ENCODE results near the gene TMEM178B. TPM values are rescaled to one million over a fixed set of nuclear protein-coding genes. Genes with fewer than 3 reads are reported as not detected.
"Not testable (repeated sequence)": the region's sequence is repeated elsewhere in the genome, so short reads cannot be mapped to it uniquely, and the experiment has no call there.

TMEM178B gene
- total RNA-seq, 1 experiment from 2014 or later = 0.11 TPM

DNA sequence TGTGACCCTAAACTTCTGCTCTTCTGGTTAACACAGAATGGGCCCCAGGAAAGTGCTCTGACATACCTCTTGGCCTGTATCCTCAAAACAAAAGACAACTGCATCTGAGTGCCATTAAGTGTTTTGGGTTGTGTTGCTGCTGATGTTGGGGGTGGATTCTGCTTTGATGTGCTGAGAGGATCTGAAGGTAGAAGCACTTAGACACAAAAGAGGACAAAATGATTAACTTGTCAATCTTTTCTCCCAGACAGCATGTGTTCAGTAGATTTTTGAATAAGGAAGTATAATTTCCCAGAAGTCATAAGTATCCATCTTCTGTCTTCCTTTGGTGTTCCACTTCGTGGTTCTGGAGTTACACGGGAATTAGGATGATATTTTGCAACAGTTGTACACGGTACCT is 16.1 kb upstream of the TMEM178B start:
- no TSS peak for BruUV-seq (replicated peaks)
- ChIA-PET CTCF (no interaction called here), POLR2A (no interaction called here)
- Mint-ChIP-seq H3K4me1 (ENCODE audit: low read depth, unreplicated experiment) (no peaks in the 10 kb centered on the region), H3K4me3 (ENCODE audit: unreplicated experiment) (no peak overlapping the region), H3K36me3 (ENCODE audit: insufficient read depth, unreplicated experiment) (no peaks in the 10 kb centered on the region), H3K27ac (ENCODE audit: unreplicated experiment) (no peak overlapping the region), H3K27me3 (ENCODE audit: insufficient read depth, unreplicated experiment) (peaks cover 3% of the 10 kb centered on the region), H3K9me3 (ENCODE audit: unreplicated experiment) (no peaks in the 10 kb centered on the region)
- no peak for DNase-seq
- Histone ChIP-seq H3K4me3 (ENCODE audit: low read depth, low read length) (no peak overlapping the region), H3K36me3 (ENCODE audit: control insufficient read depth, insufficient read depth, low read length) (no peaks in the 10 kb centered on the region), H3K9me3 (no peaks in the 10 kb centered on the region), H3K4me1 (no peaks in the 10 kb centered on the region), H3K27me3 (replicated peaks; ENCODE audit: control insufficient read depth, insufficient read depth, low read length) (no peaks in the 10 kb centered on the region)
- TF ChIP-seq, protein P1, sequence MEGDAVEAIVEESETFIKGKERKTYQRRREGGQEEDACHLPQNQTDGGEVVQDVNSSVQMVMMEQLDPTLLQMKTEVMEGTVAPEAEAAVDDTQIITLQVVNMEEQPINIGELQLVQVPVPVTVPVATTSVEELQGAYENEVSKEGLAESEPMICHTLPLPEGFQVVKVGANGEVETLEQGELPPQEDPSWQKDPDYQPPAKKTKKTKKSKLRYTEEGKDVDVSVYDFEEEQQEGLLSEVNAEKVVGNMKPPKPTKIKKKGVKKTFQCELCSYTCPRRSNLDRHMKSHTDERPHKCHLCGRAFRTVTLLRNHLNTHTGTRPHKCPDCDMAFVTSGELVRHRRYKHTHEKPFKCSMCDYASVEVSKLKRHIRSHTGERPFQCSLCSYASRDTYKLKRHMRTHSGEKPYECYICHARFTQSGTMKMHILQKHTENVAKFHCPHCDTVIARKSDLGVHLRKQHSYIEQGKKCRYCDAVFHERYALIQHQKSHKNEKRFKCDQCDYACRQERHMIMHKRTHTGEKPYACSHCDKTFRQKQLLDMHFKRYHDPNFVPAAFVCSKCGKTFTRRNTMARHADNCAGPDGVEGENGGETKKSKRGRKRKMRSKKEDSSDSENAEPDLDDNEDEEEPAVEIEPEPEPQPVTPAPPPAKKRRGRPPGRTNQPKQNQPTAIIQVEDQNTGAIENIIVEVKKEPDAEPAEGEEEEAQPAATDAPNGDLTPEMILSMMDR (IDR thresholded peaks at IDR 0.05; ENCODE audit: insufficient read depth in 1 of 2, low read depth in 1 of 2, low read length in 1 of 2, severe bottlenecking in 1 of 2, unreplicated experiment in 1 of 2) = no peak
- intact Hi-C loops (cut with micrococcal nuclease; ENCODE audit: unreplicated experiment) = no loop called here

DNA sequence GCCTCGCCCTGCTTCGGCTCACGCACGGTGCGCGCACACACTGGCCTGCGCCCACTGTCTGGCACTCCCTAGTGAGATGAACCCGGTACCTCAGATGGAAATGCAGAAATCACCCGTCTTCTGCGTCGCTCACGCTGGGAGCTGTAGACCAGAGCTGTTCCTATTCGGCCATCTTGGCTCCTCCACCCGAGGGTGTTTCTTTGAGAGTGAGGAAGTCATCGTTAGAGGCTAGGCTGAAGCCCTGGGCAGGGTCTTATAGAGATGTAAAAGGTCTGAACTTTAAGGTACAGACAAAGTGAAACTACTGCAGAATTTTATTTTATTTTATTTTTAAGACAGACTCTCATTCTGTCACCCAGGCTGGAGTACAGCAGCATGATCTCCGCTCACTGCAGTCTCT is 6.0 kb upstream of the TMEM178B start:
- H3K27me3 ChIP-seq (replicated peaks; ENCODE audit: control insufficient read depth, insufficient read depth, low read length); POLR2A ChIA-PET; H3K27me3 Mint-ChIP-seq (ENCODE audit: insufficient read depth, unreplicated experiment); BruUV-seq (replicated peaks); H3K4me1 Mint-ChIP-seq (ENCODE audit: low read depth, unreplicated experiment); H3K36me3 Mint-ChIP-seq (ENCODE audit: insufficient read depth, unreplicated experiment); H3K4me3 Mint-ChIP-seq (ENCODE audit: unreplicated experiment); H3K4me3 ChIP-seq (ENCODE audit: low read depth, low read length); intact Hi-C loops (cut with micrococcal nuclease; ENCODE audit: unreplicated experiment); H3K9me3 ChIP-seq; H3K9me3 Mint-ChIP-seq (ENCODE audit: unreplicated experiment); H3K36me3 ChIP-seq (ENCODE audit: control insufficient read depth, insufficient read depth, low read length); H3K4me1 ChIP-seq; H3K27ac Mint-ChIP-seq (ENCODE audit: unreplicated experiment); DNase-seq: not testable (repeated sequence)
- CTCF ChIA-PET = interaction anchor here (0.7 kb wide), 1 partner anchor 22 kb away, joined by 3 read pairs; no protein-coding TSS in a partner anchor

DNA sequence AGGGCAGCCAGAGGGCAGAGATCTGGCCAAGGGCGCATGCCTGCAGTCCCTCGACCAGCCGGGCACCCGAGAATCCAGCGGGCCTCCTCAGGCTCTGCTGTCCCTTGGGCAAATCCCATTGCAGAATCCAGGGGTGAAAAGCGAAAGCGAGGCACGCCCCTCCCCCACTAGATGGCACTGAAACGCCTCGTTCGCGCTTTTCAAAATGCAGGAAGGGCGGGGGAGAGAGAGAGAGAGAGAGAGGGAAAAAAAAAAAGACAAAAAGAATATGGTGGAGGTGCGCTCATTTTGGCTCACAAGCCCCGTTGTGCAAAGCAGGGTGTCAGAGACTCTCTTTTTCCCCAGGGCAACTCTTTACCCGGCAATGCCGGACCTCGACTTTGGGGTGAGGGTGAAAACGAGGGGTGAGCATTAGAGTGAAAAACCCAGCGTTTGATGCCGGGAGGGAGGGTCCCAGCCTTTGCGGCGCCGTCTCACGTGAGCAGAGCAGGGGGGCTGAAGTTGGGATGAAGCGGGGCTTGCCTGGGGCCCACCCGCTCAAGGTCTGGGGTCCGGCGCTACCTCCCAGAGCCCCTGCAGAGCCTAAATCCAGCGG is 2.5 kb upstream of the TMEM178B start:
- Histone ChIP-seq H3K36me3 (ENCODE audit: control insufficient read depth, insufficient read depth, low read length) (no peaks in the 10 kb centered on the region), H3K4me1 (no peaks in the 10 kb centered on the region), H3K27me3 (replicated peaks; ENCODE audit: control insufficient read depth, insufficient read depth, low read length) (no peaks in the 10 kb centered on the region), H3K9me3 (no peaks in the 10 kb centered on the region), H3K4me3 (ENCODE audit: low read depth, low read length) (peak overlapping the region; percentile 23)
- no peak overlapping the region for H3K27ac Mint-ChIP-seq (ENCODE audit: unreplicated experiment)
- peak; percentile 64 to 70 for DNase-seq
- H3K9me3 Mint-ChIP-seq (ENCODE audit: unreplicated experiment) = no peaks in the 10 kb centered on the region
- no peaks in the 10 kb centered on the region for H3K36me3 Mint-ChIP-seq (ENCODE audit: insufficient read depth, unreplicated experiment)
- peak overlapping the region; percentile 60 for H3K4me3 Mint-ChIP-seq (ENCODE audit: unreplicated experiment)
- intact Hi-C loops (cut with micrococcal nuclease; ENCODE audit: unreplicated experiment) = loop anchor here (2.0 to 5.0 kb wide), 2 partner anchors 161 to 461 kb away; no protein-coding TSS in a partner anchor
- no peaks in the 10 kb centered on the region for H3K4me1 Mint-ChIP-seq (ENCODE audit: low read depth, unreplicated experiment)
- POLR2A ChIA-PET = no interaction called here
- no TSS peak for BruUV-seq (replicated peaks)
- CTCF ChIA-PET = interaction anchor here (0.7 kb wide), 1 partner anchor 181 kb away, joined by 7 read pairs; no protein-coding TSS in a partner anchor
- TF ChIP-seq, protein P1 (IDR thresholded peaks at IDR 0.05; ENCODE audit: insufficient read depth in 1 of 2, low read depth in 1 of 2, low read length in 1 of 2, severe bottlenecking in 1 of 2, unreplicated experiment in 1 of 2) = peak; percentile 14 to 28
- peaks cover 4% of the 10 kb centered on the region for H3K27me3 Mint-ChIP-seq (ENCODE audit: insufficient read depth, unreplicated experiment)

All from Caco-2 (cell line).